Measurements from ENCODE around the gene PARD3. TPM values are rescaled to one million over a fixed set of nuclear protein-coding genes. Genes with fewer than 3 reads are reported as not detected.
A peak's percentile ranks its signal among the peaks of the same experiment; 100 is the strongest.

PARD3 gene
- total RNA-seq, 6 experiments from 2014 or later = 19.1 to 27.8 (median 22.0) TPM

DNA sequence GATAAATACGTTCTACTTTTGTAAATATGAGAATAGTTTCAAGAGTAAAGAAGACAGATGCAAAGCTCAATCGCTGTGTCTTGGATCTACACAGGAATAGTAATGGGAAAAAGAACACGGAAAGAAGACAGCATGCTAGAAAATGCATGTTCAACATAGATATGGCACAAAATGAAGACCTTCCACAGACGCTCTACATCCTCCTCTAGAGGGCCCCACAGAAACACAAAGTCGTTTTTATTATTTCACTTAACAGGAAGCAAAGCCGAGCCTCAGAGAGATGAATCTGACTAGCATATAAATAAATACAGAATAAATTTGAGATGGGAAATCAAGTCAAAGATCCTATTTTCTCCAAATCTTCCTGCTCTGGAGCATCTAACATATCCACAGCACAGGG is 292.6 kb downstream of the PARD3 start:
- TF ChIP-seq, protein P1, sequence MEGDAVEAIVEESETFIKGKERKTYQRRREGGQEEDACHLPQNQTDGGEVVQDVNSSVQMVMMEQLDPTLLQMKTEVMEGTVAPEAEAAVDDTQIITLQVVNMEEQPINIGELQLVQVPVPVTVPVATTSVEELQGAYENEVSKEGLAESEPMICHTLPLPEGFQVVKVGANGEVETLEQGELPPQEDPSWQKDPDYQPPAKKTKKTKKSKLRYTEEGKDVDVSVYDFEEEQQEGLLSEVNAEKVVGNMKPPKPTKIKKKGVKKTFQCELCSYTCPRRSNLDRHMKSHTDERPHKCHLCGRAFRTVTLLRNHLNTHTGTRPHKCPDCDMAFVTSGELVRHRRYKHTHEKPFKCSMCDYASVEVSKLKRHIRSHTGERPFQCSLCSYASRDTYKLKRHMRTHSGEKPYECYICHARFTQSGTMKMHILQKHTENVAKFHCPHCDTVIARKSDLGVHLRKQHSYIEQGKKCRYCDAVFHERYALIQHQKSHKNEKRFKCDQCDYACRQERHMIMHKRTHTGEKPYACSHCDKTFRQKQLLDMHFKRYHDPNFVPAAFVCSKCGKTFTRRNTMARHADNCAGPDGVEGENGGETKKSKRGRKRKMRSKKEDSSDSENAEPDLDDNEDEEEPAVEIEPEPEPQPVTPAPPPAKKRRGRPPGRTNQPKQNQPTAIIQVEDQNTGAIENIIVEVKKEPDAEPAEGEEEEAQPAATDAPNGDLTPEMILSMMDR (IDR thresholded peaks at IDR 0.05) = peak; percentile 33 to 47 (median 43)
- no peak for TF ChIP-seq POLR2A (IDR thresholded peaks at IDR 0.05)

DNA sequence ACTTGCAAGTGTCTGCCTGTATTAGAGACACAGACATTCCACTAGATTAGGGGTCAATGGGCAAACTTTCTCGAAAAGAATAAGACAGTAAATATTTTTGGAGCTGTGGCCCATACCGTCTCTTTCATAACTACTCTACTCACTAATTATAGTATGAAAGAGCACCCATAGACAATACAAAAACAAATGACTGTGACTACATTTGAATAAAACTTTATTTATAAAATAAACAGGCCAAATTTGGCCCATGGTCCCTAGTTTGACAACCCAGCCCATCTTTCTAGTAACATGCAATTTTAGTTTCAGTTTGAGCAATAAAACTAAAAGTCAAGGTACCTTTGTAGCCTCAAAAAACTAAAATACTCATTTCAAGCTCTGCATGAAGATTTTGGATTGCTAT is 294.6 kb downstream of the PARD3 start:
- ATAC-seq = no peak
- Histone ChIP-seq H3K9me3 (no peaks in the 10 kb centered on the region), H3K4me1 (no peaks in the 10 kb centered on the region), H3K27ac (no peak overlapping the region), H3K4me3 (no peak overlapping the region), H3K36me3 (no peaks in the 10 kb centered on the region), H3K27me3 (no peaks in the 10 kb centered on the region)
- WGBS (ENCODE audit: insufficient coverage, low coverage, low lambda C conversion rate, missing lambda C conversion rate) = 89% methylated on average over 2 of the region's 2 CpGs
- no peak for DNase-seq
- intact Hi-C loops (cut with DNase I) = no loop called here
- TF ChIP-seq, protein P1 (IDR thresholded peaks at IDR 0.05) = no peak
- no peak for TF ChIP-seq POLR2A (IDR thresholded peaks at IDR 0.05)

More for the DNA sequence above, 292.6 kb downstream of the PARD3 start:
- no peak overlapping the region for H3K4me3 ChIP-seq
- H3K27ac ChIP-seq = no peak overlapping the region
- H3K36me3 ChIP-seq = no peaks in the 10 kb centered on the region
- no peaks in the 10 kb centered on the region for H3K4me1 ChIP-seq
- intact Hi-C loops (cut with DNase I) = no loop called here
- WGBS (ENCODE audit: insufficient coverage, low coverage, low lambda C conversion rate, missing lambda C conversion rate) = 46% methylated on average over 6 of the region's 6 CpGs
- ATAC-seq (peak; percentile 60 to 78 (median 72)), DNase-seq (no peak)
- no peaks in the 10 kb centered on the region for H3K27me3 ChIP-seq
- no peaks in the 10 kb centered on the region for H3K9me3 ChIP-seq

DNA sequence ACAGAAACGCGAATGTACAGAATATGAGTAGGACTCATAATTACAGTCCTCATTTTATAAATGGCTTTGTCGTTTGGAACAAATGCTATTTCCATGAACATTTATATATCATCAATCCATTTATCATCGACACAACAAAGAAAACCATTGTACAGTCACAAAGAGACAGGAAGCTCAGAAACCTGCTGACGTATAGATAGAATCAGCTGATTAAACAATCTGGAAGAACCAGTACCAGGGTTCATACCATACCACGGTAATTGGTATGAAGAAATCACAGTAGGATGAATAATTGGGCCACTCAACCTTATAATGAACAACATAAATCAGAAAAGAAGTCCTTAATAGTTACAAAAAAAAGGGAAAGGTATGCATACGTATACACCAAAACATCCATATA is 295.0 kb downstream of the PARD3 start:
- no peak for DNase-seq
- WGBS (ENCODE audit: insufficient coverage, low coverage, low lambda C conversion rate, missing lambda C conversion rate) = 82% methylated on average over 7 of the region's 7 CpGs
- no peak for ATAC-seq

DNA sequence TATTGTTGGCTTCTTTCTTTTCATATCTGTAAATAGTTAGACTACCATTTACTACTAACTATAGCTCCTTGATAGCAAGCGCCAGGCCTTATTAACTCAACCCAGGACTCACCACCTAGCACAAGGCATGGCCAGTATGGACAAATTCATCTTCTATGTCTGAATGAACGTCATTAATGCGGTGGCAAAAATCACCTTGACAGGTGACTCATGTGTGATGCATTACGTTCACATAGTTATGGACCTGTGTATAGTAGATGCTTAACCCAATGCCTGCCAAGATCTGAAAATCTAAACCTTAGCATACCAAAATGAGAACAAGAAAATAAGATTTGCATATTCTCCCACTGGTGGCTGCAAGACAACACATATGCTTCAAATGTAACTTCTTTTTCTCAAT is 300.8 kb downstream of the PARD3 start:
- DNase-seq (no peak), ATAC-seq (no peak)
- Histone ChIP-seq H3K4me3 (no peak overlapping the region), H3K4me1 (no peaks in the 10 kb centered on the region), H3K27me3 (no peaks in the 10 kb centered on the region), H3K36me3 (no peaks in the 10 kb centered on the region), H3K27ac (no peak overlapping the region), H3K9me3 (no peaks in the 10 kb centered on the region)
- WGBS (ENCODE audit: insufficient coverage, low coverage, low lambda C conversion rate, missing lambda C conversion rate) = 90% methylated on average over 4 of the region's 4 CpGs
- TF ChIP-seq, protein P1 (IDR thresholded peaks at IDR 0.05) = no peak
- no peak for TF ChIP-seq POLR2A (IDR thresholded peaks at IDR 0.05)
- intact Hi-C loops (cut with DNase I) = no loop called here

More for the DNA sequence above, 295.0 kb downstream of the PARD3 start:
- Histone ChIP-seq H3K4me1 (no peaks in the 10 kb centered on the region), H3K36me3 (no peaks in the 10 kb centered on the region), H3K9me3 (no peaks in the 10 kb centered on the region), H3K27me3 (no peaks in the 10 kb centered on the region), H3K4me3 (no peak overlapping the region), H3K27ac (no peak overlapping the region)
- intact Hi-C loops (cut with DNase I) = no loop called here
- TF ChIP-seq, protein P1 (IDR thresholded peaks at IDR 0.05) = no peak
- no peak for TF ChIP-seq POLR2A (IDR thresholded peaks at IDR 0.05)

DNA sequence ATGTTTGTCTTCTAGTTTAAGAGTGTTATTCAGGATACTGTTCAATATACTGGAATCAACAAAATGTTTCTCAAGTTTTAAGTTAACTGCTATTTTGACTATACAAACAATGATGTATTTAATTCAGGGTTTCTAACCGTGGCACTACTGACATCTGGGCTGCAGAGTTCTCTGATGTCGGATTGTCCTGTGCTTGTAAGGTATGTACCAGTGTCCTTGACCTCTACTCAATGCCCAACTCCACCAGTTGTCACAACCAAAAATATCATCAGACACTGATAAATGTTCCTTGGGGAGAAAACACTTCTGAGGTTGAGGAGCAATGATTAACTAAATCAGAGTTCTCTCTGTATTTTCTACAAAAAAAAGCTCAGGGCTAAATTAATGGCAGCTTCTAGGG is 301.5 kb downstream of the PARD3 start:
- Histone ChIP-seq H3K9me3 (no peaks in the 10 kb centered on the region), H3K27me3 (no peaks in the 10 kb centered on the region), H3K4me3 (no peak overlapping the region), H3K27ac (no peak overlapping the region), H3K36me3 (no peaks in the 10 kb centered on the region), H3K4me1 (no peaks in the 10 kb centered on the region)
- no peak for TF ChIP-seq POLR2A (IDR thresholded peaks at IDR 0.05)
- TF ChIP-seq, protein P1 (IDR thresholded peaks at IDR 0.05) = no peak
- WGBS (ENCODE audit: insufficient coverage, low coverage, low lambda C conversion rate, missing lambda C conversion rate) = 81% methylated on average over 2 of the region's 2 CpGs
- DNase-seq (no peak), ATAC-seq (no peak)
- intact Hi-C loops (cut with DNase I) = no loop called here
